Measurements from ENCODE around the gene ANKHD1. TPM values are rescaled to one million over a fixed set of nuclear protein-coding genes. Genes with fewer than 3 reads are reported as not detected.
A peak's percentile ranks its signal among the peaks of the same experiment; 100 is the strongest.

The ANKHD1 gene
- total and polyA plus RNA-seq, 9 of the 15 experiments (the other 6 are each of a cell fraction or from before 2014, with no cell fraction given) = 38.9 to 138 (median 78.7) TPM

DNA sequence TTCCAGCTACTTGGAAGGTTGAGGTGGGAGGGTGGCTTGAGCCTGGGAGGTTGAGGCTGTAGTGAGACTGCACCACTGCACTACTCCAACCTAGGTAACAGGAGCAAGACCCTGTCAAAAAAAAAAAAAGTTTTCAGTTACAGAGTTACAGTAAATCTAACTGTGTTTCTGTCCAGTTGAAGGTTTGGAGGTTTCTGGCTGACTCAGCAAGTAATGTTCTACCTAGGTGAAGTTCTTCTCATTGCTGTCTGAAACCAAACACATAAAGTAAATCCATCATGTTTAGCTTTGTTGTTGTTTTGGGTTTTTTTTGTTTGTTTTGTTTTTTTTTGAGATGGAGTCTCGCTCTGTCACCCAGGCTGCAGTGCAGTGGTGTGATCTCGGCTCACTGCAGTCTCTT is 7.9 kb upstream of the ANKHD1 start:
- no TSS peak for BruUV-seq (replicated peaks)
- H3K9me1 ChIP-seq (ENCODE audit: control insufficient read depth, insufficient read depth, low read length) = no peaks in the 10 kb centered on the region
- no peaks in the 10 kb centered on the region for H4K20me1 ChIP-seq (replicated peaks; ENCODE audit: control insufficient read depth, insufficient read depth, low read length)
- CTCF ChIA-PET (ENCODE audit: low intra/inter-chr PET ratio) = no interaction called here
- no peak for DNase-seq (ENCODE audit: extremely low read depth in 1 of 4, low spot score in 3 of 4)
- intact Hi-C loops (cut with micrococcal nuclease) = no loop called here
- H3K79me2 ChIP-seq (ENCODE audit: control insufficient read depth, insufficient read depth, low read length) = peaks cover 7% of the 10 kb centered on the region
- no peak overlapping the region for H3K9ac ChIP-seq (ENCODE audit: insufficient read depth in 1 of 2, low read depth in 2 of 2, low read length in 2 of 2)
- H3K9me3 ChIP-seq (replicated peaks; ENCODE audit: control insufficient read depth, insufficient read depth, low read depth, low read length) = no peaks in the 10 kb centered on the region
- peak; percentile 66 for FAIRE-seq
- no peak overlapping the region for H3K27ac ChIP-seq (ENCODE audit: extremely low read depth, low read depth, low read length)
- WGBS (ENCODE audit: insufficient coverage, low coverage, missing lambda C conversion rate) = 82% methylated on average over 2 of the region's 2 CpGs
- POLR2A ChIA-PET = interaction anchor here (0.7 to 2.1 kb wide), 4 partner anchors 8 to 317 kb away, joined by 3 to 14 read pairs (median 4); partner anchors contain the start of gene ANKHD1
- no peaks in the 10 kb centered on the region for H3K36me3 ChIP-seq (ENCODE audit: control insufficient read depth, insufficient read depth, low read length)
- no peaks in the 10 kb centered on the region for H3K27me3 ChIP-seq (ENCODE audit: control insufficient read depth in 2 of 2, insufficient read depth in 2 of 2, low read length in 2 of 2)
- no peak for ATAC-seq
- H3K4me1 ChIP-seq (replicated peaks in 1 of 2; ENCODE audit: control insufficient read depth in 2 of 2, insufficient read depth in 2 of 2, low read length in 2 of 2) = peaks cover 0 to 5% of the 10 kb centered on the region in 2 experiments; a peak in 3 of 5 replicates
- no peak overlapping the region for H2AFZ ChIP-seq (ENCODE audit: low read depth, low read length)
- no peak overlapping the region for H3K4me2 ChIP-seq (ENCODE audit: insufficient read depth, low read length)
- no peak for TF ChIP-seq KAT7 (CRISPR knock-in tag; IDR thresholded peaks at IDR 0.05; ENCODE audit: borderline replicate concordance)
- peak; percentile 87 for TF ChIP-seq MAFF (IDR thresholded peaks at IDR 0.05; ENCODE audit: low read length)
- TF ChIP-seq C11orf30 (IDR thresholded peaks at IDR 0.05; ENCODE audit: low read depth) = peak; percentile 89
- no peak for TF ChIP-seq MTA1 (IDR thresholded peaks at IDR 0.05; ENCODE audit: borderline replicate concordance)
- TF ChIP-seq KLF13 (tag; IDR thresholded peaks at IDR 0.05; ENCODE audit: borderline replicate concordance, low read depth) = no peak
- no peak for TF ChIP-seq SP2 (IDR thresholded peaks at IDR 0.05; ENCODE audit: extremely low read depth, low read depth, low read length, poor library complexity, severe bottlenecking)
- peak; percentile 81 for TF ChIP-seq MAFG (tag; conservative IDR thresholded peaks at IDR 0.05)
- TF ChIP-seq MED1 (CRISPR knock-in tag; IDR thresholded peaks at IDR 0.05; ENCODE audit: borderline replicate concordance) = no peak
- TF ChIP-seq TEAD1 (CRISPR knock-in tag; IDR thresholded peaks at IDR 0.05) = no peak
- TF ChIP-seq MAFK (IDR thresholded peaks at IDR 0.05; ENCODE audit: low read length) = peak; percentile 87
- TF ChIP-seq NR3C1 (CRISPR knock-in tag; IDR thresholded peaks at IDR 0.05) = no peak
- TF ChIP-seq ZNF316 (IDR thresholded peaks at IDR 0.05) = peak; percentile 95
- no peak for TF ChIP-seq XRCC4 (IDR thresholded peaks at IDR 0.05; ENCODE audit: extremely low read depth, insufficient read depth, insufficient read length)
- in situ Hi-C loops (cut with MboI) = no loop called here
- H3K4me3 ChIP-seq = no peak overlapping the region
